ENCODE results near the gene CLVS2.

The CLVS2 gene, protein sequence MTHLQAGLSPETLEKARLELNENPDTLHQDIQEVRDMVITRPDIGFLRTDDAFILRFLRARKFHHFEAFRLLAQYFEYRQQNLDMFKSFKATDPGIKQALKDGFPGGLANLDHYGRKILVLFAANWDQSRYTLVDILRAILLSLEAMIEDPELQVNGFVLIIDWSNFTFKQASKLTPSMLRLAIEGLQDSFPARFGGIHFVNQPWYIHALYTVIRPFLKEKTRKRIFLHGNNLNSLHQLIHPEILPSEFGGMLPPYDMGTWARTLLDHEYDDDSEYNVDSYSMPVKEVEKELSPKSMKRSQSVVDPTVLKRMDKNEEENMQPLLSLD

DNA sequence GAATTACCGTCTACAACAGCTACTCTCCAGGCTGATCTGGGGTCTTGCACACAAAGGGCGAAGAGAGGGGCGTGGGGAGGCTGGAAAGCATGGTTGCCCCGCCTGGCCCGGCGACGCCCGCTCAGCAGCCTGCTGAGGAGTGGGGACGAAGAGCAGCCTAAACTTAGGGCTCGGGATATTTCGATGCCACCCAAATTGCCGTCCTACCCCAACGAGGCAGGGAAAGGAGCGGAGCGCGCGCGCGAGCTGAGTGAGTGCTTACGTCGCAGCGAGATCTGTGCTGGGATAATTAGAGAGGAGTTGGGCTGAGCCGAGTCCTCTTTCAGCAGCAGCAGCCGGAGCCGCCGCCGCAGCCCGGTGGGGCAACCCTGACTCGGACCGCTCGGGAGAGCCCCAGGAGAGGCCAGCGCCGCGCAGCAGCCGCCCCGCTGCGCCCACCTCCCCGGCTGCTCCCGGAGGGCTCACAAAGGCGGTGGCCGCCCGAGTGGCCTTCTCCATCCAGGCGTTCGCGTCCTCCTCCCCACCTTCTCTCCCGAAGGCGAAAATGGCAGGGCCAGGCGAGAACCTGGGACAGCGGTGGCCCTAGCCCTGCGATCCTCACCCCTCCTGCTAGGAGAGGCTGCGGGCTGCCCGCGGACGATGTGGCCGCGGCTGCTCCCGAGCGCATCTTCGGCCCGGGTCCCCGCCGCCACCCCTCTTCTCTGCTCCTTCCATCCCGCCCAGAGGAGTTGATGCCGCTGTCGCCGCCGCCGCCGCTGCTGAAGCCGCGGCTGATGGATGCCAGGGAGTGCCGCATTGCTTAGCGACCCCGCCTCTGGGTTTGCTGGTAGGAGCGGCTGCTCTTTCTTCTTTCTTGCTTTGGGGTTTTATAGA lies at the start of gene CLVS2:
Gene CLVS2, plus strand, starts transcription at position 315 of the 873 bp plus-strand sequence. CDS start 1,543 bp downstream, outside the sequence.
- DNase-seq = no peak

DNA sequence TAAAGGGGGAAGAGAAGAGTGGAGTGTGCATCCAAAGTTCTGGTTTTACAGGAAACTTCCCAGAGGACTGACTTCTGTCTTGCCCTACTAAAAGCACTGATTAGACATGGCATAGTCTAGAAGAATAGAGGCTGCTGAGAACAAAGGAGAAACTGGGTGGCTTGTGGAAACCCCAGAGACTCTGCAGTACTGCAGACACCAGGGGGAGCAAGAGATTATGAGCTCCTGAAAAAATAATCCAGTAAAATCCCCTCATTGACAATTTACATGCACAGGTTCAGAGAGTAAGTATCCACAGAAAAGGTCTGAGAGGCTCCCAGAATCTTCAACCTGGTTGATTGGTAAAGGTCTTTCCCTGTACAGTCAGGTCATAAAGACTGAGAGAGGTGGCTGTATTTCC lies 48.7 kb upstream of the CLVS2 start:
- DNase-seq = no peak

DNA sequence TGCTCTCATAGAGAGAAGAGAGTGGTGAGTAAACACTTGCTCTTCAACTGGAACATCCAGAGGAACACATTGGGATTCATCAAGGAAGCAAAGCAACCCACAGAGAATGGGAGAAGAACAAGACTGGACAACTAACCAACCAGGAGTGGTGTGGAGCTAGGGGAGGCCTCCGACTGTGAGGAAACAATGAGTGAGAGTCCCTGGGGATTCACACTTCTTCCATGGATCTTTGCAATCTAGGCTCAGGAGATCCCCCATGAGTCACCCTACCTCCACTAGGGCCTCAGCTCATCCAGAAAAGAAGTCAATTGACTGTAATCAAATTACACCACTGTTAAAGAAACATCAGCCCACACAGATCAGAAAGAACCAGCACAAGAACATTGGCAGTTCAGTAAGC lies 42.3 kb upstream of the CLVS2 start:
- no peak for DNase-seq

DNA sequence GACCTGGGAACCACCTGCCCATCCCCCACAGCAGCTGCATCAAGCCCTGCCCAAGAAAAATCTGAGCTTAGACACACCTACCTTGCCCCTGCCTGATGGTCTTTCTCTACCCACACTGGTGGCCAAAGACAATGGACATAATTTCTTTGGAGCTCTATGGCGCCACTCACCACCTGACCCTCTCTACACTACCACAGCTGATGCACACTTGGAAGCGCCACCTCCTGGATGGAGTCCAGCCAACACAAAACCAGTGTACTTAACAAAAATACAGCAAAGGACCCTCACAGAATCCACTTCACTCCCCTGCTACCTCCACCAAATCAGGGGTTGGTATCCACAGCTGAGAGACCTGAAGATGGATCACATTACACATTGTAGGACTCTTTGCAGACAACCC lies 39.7 kb upstream of the CLVS2 start:
- DNase-seq = no peak

DNA sequence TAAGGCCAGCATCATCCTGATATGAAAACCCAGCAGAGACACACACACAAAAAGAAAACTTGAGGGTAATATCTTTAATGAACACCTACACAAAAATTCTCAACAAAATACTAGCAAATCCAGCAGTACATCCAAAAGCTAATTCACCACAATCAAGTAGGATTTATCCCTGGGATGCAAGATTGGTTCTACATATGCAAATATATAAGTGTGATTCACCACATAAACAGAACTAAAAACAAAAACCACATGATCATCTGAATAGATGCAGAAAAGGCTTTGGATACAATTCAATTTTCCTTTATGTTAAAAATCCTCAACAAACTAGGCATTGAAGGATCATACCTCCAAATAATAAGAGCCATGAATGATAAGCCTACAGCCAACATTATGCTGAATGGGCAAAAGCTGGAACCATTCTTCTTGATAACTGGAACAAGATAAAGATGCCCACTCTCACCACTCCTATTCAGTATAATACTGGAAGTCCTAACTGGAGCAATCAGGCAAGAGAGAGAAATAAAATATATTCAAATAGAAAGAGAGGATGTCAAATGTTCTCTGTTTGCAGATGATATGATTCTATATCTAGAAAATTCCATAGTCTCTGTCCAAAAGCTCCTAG lies 33.9 kb upstream of the CLVS2 start:
- DNase-seq = no peak

DNA sequence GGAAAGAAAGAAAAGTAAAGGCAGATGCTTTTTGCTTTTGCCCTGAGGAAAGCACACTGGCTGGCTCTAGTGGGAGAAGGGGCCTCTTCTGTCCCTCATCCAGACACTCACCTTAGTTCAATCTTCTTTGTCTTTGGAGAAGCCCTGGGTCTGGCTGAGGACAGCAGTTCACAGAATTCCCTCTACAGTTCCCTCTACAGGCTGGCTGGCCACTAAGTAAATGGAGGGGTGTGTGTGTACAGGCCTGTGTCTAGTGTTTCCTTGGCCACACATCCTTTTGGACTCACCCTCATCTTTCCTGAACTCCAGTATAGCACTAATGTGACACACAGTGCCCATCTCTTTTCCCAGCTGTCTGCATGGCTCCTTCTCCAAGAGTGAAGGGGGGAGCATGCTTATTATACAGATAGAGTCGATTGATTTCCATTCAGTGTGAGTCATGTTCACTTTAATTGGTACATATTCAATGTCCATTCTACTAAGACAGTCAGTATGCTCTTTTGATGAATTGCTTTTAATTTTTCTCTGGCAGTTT lies 26.0 kb upstream of the CLVS2 start:
- DNase-seq = no peak

DNA sequence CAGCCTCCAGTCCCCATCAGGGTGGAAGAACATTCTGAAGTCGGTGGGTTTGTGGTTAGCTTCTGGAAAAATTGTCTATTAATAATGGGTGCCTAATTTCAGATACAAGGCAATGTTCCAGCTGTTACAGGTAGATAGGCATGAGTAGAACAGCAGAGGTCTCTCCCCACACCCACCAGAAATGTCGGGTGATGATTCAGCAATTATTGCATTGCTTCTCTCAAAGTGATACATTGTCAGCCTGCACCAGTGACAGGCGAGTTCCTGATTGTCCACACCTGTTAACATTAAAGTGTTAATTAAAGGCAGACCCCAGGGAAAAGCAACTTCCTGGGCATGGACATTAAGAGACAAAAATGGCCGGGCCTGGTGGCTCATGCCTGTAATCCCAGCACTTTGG lies 18.9 kb upstream of the CLVS2 start:
- DNase-seq = no peak

DNA sequence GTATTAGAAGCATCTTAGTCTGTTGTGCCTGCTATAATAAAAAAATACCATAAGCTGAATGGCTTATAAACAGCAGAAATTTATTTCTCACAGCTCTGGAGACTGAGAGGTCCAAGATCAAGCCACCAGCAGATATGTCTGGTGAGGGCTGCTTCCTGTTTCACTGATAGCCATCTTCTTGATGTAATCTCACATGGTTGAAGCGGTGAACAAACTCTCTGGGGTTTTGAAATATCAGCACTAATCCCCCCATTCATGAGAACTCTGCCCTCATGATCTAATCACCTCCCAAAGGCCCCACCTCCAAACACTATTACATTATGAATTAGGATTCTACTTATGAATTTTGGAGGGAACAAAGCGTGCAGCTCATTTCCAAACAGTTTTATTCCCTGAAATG lies 11.6 kb upstream of the CLVS2 start:
- DNase-seq = no peak

DNA sequence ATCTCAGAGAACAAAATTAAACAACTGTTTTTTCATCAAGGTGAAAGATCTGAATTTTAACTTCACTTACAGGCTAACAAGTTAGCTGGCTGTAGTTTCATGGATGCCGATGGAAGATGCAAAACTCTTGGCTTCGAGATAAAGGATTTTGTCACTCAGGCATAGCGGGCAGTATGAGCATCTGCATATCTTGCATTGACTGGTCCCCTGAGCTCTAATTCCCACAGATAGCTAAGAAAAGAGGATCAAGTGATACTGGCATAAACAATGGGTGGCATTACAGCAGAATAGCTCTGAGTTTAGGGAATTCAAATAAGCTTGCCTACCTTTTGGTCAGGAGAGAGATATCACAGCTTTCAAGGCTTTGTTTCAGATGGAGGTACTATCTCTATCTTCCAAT lies 1.8 kb upstream of the CLVS2 start:
- no peak for DNase-seq

DNA sequence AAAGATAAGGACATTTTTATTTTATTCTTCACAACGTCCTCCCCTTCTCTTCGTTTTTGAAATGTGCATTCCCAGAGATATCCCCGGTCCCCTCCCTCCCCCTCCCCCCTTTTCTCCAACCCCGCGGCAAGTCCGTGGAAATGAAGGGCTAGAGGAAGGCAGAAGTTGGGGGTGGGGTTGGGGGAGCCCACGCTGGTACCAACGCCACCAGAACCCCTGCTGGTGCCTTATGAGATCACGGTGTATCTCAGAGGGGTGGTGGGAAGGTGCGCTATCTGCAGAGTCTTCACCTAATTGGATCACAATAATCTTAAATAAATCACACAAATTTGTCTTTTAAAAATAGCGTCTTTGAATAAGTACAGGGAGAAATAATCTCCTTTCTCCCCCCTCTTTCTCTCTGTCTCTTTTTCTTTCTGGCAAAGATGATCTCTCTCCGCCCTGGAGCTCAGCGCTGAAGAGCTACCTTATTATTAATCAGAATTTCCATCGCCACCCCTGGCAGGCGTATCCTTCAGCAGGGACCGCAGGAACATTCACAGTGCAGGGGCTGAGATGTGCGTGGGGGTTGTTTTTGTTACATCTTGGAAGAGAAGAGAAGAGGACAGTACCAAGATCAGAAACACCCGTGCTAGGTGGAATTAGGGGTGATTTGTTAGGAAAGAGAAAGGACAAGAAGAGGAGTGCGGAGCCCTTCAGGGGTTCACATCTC lies 915 bp downstream of the CLVS2 start:
- DNase-seq = no peak

DNA sequence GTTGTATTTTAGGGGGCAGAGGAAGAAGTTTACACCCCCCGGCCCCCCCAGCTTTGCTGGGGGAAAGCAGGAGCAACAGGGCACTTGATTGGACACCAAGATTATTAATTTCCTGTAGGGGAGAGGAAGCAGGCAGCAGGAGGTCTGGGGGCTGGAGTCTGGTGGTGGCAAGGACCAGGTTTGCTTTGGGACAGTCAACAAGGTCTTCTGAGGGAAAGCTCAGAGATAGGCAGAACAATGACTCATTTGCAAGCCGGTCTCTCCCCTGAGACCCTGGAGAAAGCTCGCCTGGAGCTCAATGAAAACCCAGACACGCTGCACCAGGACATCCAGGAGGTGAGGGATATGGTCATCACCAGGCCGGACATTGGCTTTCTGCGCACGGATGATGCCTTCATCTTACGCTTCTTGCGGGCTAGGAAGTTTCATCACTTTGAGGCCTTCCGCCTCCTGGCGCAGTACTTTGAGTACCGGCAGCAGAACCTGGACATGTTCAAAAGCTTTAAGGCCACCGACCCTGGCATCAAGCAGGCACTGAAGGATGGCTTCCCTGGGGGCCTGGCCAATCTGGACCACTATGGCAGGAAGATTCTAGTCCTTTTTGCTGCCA lies 1.6 kb downstream of the CLVS2 start:
- DNase-seq = no peak

DNA sequence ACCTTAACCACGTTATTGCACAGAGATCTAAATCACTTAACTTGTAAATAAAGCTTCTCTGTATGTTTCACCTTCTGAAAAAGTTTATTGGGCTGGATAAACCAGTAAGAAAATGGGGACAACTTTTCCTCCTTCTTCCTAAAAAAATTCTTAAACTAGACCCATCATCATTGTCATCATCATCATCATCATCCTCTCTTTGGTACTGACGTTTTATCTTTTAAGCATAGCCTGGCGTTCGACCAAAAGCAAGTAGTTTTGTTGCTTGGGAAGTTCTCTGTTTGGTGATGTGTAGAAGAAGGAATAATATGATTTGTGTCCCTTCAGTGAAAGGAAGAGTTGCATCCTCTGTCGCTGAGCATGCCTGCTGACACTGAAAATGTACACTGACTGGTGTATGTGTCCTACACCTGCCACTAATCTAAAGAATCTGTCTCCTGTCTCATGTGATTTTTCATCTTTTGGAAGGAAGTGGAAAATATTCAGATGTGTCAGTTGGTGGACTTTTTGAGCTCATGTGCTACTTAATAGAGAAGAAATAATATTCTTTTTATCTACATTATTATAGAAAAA lies 2.5 kb downstream of the CLVS2 start:
- DNase-seq = no peak

DNA sequence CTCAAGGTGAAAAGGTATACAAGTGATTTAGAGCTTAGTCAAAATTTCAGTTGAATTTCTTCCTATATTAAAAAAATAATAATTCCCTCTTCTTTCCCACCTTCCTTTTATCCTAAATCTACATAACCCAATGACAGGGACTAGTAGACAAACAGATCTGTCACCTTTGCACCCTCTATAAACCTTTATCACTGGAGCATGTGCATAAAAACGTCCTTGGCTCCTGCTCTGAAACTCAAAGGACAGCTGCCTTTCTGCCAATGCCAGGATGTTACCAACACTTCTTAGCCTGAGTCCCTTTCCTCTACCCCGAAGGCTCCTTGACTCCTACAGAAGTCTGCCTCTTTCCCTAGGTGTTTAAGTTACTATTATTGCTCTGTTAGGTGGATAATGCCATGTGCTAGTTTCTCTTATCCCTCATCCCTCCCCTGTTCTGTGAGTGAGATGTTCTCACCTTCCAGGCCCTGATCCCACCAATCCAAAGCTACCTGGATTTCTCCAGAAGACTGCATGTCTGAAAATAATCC lies 4.3 kb downstream of the CLVS2 start:
- DNase-seq = no peak

DNA sequence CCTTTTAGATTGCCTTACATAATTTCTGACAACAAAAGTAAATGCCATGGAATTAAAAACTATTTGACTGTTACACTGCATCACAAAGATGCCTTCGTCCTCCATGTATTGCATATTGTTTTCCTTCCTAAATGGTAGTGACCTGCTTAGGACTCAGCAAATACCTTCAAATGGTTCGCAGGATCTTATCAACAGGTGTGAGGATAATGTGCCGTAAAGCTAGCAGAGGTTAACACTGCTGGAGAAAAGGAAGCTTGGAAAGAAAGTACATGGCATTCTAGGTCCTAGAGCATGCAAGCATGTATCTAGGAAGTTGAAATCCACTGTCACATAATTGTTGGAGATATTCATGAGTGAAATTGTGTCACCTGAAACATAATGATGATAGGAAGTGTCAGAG lies 5.5 kb downstream of the CLVS2 start:
- DNase-seq = no peak

DNA sequence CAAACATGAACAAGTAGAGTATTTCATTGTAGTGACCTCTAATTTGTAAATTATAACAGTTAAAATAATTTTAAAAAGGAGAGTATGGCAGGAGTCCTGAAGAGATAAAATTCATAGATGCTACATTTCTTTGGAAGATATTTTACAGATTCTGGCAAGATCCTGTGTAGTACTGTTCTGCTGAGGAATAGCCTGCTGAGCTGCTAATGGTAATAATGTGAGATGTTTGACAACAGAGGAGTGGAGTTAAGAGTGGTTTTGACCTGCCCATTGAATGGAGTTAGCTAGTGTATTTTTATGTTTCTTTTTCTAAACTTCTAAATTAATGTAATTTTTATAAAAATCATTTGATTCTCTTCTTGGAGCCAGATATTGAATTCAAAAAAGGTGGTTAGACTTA lies 11.8 kb downstream of the CLVS2 start:
- DNase-seq = no peak

DNA sequence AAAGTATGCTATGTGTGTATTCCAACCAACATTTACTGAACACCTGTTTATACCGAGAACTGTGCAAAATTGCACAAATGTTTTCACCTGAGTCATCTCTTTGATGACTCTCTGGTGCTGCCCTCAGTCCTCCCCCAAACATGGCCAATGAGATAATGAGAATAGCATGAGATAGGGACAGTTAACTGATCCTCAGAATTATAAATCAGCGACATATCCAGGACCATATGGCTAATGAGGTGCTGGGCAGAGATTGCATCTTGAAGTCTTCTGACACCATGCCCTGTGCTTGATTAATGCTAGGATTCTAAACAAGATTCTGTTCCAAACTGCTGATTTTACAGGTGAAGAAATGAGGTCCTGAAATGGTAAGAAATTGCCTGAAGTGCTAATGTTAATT lies 13.0 kb downstream of the CLVS2 start:
- no peak for DNase-seq

DNA sequence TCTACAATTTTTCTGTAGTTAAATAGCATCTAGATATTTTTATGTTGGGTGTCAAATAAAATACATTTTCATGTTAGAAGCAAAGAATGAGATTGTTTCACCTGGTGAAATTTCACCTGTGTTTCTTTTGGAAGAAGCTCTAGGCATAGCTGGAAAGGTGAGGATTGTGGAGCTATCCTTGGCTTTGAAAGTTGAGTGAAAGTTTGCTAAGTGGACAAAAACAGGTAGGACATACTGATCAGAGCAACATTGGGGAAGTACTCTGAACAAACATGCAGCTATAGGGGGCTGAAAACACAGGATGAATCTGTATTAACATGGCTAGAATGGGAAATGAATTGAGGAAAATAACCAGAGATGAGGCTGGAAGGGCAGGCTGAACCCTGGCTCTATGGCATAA lies 18.8 kb downstream of the CLVS2 start:
- no peak for DNase-seq

DNA sequence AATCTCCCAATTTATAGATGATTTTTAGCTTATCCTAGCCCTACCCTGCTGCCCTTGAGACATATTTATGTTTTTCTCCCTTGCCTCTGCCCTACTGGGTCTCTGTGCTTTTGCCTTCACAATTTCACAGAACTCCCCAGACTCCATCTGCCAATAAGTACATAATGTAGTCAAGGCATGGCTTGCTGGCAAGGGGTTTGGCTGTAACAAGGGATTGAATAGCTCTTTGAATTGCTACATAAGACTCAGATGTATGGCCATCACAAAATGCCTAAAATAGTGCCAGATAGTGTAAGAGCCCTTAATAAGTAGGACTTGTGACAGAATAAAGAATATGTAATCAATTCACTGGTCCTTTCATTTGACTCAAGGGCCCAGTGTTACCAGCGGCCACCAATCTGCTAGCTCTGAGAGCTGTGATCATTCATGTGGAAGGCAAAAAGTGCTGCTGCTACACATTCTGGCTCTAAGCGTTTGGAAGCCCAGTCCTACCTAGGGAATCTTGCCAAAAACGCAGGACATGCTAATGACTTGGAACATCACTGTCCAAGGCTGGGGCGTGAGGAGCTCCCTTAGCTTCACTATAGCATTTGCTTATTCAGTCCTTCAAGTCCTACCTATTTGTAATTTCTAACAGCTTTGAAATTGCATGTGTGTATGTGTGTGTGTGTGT lies 20.5 kb downstream of the CLVS2 start:
- DNase-seq = no peak

DNA sequence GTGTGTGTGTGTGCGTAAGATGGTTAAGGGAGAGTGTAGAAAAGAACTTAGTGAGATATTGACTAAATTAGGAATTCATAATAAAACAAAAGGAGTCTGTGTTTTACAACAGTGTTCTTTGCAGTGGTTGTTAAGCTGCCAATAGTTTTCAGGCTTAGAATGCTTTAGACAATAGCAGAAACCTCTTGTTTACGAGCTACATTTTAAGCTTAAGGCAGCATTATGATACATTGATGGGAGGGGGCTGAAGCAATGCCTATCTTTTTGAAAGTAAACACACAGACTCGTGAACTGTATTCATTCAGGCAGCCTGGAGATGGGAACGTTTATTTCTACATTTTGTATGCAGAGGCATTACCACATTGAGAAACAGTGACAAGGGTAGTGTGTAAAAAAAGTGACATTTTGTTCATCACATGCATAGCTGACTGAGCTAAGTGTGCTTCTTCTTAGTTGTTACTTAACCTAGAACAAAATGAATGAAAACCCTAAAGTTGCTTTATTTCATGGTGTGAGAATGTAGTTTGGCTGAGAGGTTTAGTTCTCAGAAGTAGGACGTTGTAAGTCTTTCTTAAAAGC lies 21.2 kb downstream of the CLVS2 start:
- DNase-seq = no peak

DNA sequence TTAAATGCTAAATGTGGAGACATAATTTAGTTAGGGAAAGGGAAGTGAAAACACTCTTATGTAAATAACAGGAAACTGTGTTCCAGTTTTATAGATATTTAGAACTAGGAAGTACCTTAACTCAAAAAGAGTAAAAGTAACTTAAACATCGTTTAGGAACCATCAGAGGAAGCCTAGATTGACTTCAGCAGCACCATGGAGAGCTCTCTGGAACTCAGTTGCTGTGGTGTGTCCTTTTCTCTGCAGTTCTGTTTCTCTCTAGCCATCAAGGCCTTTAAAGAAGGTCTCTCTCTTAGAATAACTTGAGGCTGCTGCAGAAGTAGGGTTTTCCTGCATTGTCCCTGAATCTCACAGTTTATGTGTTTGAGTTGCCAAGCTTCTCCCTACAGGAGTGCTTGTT lies 26.9 kb downstream of the CLVS2 start:
- no peak for DNase-seq

DNA sequence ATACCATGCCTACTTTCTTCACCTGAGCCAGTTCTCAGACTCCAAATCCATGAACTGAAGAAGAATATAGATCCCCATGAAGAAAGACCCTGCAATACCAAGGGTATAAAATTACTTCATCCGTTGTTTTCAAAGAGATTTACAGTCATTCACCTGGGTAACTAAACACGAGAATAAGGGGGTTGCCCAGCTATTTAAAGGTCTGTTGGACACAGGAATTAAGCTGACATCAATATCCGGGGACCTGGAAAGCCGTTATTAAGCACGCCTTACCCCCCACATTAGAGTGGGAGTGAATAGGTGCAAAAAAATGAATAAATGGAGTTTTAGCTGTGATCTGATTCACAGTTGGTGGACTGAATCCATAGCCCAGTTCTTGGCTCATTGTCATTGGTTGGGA lies 28.9 kb downstream of the CLVS2 start:
- no peak for DNase-seq
